Smooth muscle cell (in vitro differentiated cells): Measurements from ENCODE around the gene VPS36. TPM values are rescaled to one million over a fixed set of nuclear protein-coding genes. Genes with fewer than 3 reads are reported as not detected.

ENCODE experiments used
- DNase-seq: peaks from one replicate; lab custom pipeline; 2025; ENCODE audit not compliant: unreplicated experiment; lab: John Stamatoyannopoulos, UW
- H2AFZ ChIP-seq: fragments of 200-600 bp; sonication (generic); 2 replicates; pipeline ENCODE4 v1.6.0; 2016; ENCODE audit warnings: antibody characterized with exemption, low read depth, mild to moderate bottlenecking
- H3F3A ChIP-seq: fragments of 200-600 bp; sonication (generic); 2 replicates; pipeline ENCODE4 v1.6.0; 2017; ENCODE audit warnings: antibody characterized with exemption, low read depth
- H3K27ac ChIP-seq: fragments of 200-600 bp; sonication (generic); 2 replicates; pipeline ENCODE4 v1.5.1; 2016; ENCODE audit warnings: low read depth, mild to moderate bottlenecking
- H3K27me3 ChIP-seq: fragments of 200-600 bp; sonication (generic); 2 replicates; pipeline ENCODE4 v1.6.1; 2016; ENCODE audit warnings: low read depth, mild to moderate bottlenecking
- H3K36me3 ChIP-seq: fragments of 200-600 bp; sonication (generic); 2 replicates; pipeline ENCODE4 v1.5.1; 2016; ENCODE audit warnings: low read depth
- H3K4me1 ChIP-seq: fragments of 200-600 bp; sonication (generic); 2 replicates; pipeline ENCODE4 v1.5.1; 2016; ENCODE audit warnings: low read depth
- H3K4me2 ChIP-seq: fragments of 200-600 bp; sonication (generic); 2 replicates; pipeline ENCODE4 v1.6.0; 2016; ENCODE audit warnings: mild to moderate bottlenecking
- H3K4me3 ChIP-seq: fragments of 200-600 bp; sonication (generic); 2 replicates; pipeline ENCODE4 v1.5.1; 2016; ENCODE audit warnings: mild to moderate bottlenecking
- H3K79me2 ChIP-seq: fragments of 200-600 bp; sonication (generic); 2 replicates; pipeline ENCODE4 v1.6.0; 2016; ENCODE audit warnings: low read depth, mild to moderate bottlenecking
- H3K9ac ChIP-seq: fragments of 200-600 bp; sonication (generic); 2 replicates; pipeline ENCODE4 v1.6.0; 2016; ENCODE audit warnings: low read depth
- H3K9me3 ChIP-seq: fragments of 200-600 bp; sonication (generic); replicated peaks from 2 replicates; pipeline ENCODE4 v1.5.1; 2016; ENCODE audit warnings: low read depth
- H4K20me1 ChIP-seq: fragments of 200-600 bp; sonication (generic); 2 replicates; pipeline ENCODE4 v1.6.0; 2016; ENCODE audit warnings: low read depth
- CTCF ChIP-seq: fragments of 200-600 bp; sonication (generic); IDR thresholded peaks from 2 replicates; pipeline ENCODE4 v1.5.1; 2017; ENCODE audit warnings: borderline replicate concordance, mild to moderate bottlenecking, antibody characterized with exemption; ENCODE audit not compliant: insufficient read depth, poor library complexity, severe bottlenecking
- WGBS: methylation state at CpG from one replicate; pipeline ENCODE4 v1.1.7; 2016; ENCODE audit warnings: low lambda C conversion rate; 5-methylcytosine and 5-hydroxymethylcytosine counted together
- polyA plus RNA-seq: library from polyadenylated mRNA; unstranded; fragments of >200 nt; fragmentation: Nextera tagmentation; extraction: Ambion mirVana; gene quantifications from 2 replicates; pipeline ENCODE4 v1.2.1, GENCODE V29; 2016
- total RNA-seq: library from RNA; depleted of rRNA; stranded (reverse); fragments of >200 nt; gene quantifications from 2 replicates; pipeline ENCODE4 v1.2.3, GENCODE V29; 2014

The VPS36 gene
- total and polyA plus RNA-seq, 2 experiments from 2014 or later: 18.2 to 31.7 TPM

DNA sequence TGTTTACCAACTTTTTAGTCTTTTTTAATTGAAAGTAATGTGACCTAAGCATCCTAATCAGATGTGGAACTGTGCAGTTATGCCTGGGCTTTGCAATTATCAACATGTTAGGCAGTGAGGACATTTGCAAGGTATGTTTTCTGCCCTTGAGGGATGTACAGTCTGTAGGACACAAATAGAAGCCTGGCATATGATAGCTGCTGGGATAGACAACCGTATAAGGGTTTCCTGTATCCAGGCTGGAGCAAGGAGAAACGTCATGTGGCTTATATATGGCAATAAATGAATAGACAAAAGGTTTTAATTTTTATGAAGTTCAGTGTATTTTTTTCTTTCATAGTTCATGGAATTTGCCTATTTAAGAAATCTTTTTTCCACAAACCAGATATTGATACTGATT is 2.0 kb upstream of the VPS36 start:
- Histone ChIP-seq H3K27me3 (no peaks in the 10 kb centered on the region), H3K9ac (no peak overlapping the region), H3K9me3 (no peaks in the 10 kb centered on the region), H3K27ac (no peak overlapping the region), H2AFZ (no peak overlapping the region), H3K36me3 (no peaks in the 10 kb centered on the region), H4K20me1 (peaks cover 18% of the 10 kb centered on the region), H3K4me1 (peaks cover 31% of the 10 kb centered on the region), H3F3A (no peaks in the 10 kb centered on the region), H3K79me2 (peaks cover 36% of the 10 kb centered on the region), H3K4me3 (no peak overlapping the region), H3K4me2 (no peak overlapping the region)
- TF ChIP-seq CTCF: no peak
- DNase-seq: no peak
- 76% methylated on average over 2 of the region's 2 CpGs for WGBS

DNA sequence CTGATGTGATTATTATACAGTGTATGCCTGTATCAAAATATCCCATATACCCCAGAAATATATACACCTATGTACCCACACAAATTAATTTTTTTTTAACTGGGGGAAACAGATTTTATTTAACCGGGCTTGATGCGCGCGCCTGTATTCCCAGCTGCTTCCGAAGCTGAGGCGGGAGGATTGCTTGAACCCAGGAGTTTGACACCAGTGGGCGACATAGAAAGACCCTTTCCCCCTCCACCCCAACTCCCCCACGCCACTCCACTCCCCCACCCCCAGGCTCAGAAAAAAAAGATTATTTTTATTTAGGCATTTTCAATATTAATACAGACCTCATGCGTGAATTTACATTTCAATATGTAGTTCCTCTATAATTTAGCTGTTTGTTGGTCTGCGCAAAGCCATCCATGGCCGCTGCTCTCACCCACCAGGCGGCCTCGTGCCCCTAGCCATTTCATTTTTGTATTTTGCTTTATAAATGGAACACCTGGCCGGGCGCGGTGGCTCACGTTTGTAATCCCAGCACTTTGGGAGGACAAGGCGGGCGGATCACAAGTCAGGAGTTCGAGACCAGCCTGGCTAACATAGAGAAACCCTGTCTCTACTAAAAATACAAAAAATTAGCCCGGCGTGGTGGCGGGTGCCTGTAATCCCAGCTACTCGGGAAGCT is 836 bp upstream of the VPS36 start:
- 92% methylated on average over 24 of the region's 24 CpGs for WGBS
- H2AFZ ChIP-seq: no peak overlapping the region
- H3K9me3 ChIP-seq: no peaks in the 10 kb centered on the region

GRCh38 chr13:52450793-52451116 is 321 bp upstream of the VPS36 start:
- WGBS: 12% methylated on average over 8 of the region's 8 CpGs
- no peak for TF ChIP-seq CTCF
- no peak overlapping the region for H3K9ac ChIP-seq
- H3K4me1 ChIP-seq: peaks cover 17% of the 10 kb centered on the region
- no peak overlapping the region for H3K27ac ChIP-seq
- peak overlapping the region; percentile 90 for H3K4me3 ChIP-seq
- H4K20me1 ChIP-seq: peaks cover 25% of the 10 kb centered on the region
- H2AFZ ChIP-seq: no peak overlapping the region
- no peaks in the 10 kb centered on the region for H3K9me3 ChIP-seq
- H3K4me2 ChIP-seq: peak overlapping the region; percentile 78
- H3K79me2 ChIP-seq: peaks cover 38% of the 10 kb centered on the region
- DNase-seq: no peak
- no peaks in the 10 kb centered on the region for H3K27me3 ChIP-seq
- no peaks in the 10 kb centered on the region for H3K36me3 ChIP-seq
- H3F3A ChIP-seq: no peaks in the 10 kb centered on the region

More for the DNA sequence above, 836 bp upstream of the VPS36 start:
- H3K79me2 ChIP-seq: peaks cover 36% of the 10 kb centered on the region
- H3K4me2 ChIP-seq: peak overlapping the region; percentile 78
- no peaks in the 10 kb centered on the region for H3F3A ChIP-seq
- no peak overlapping the region for H3K27ac ChIP-seq
- no peaks in the 10 kb centered on the region for H3K27me3 ChIP-seq
- peaks cover 23% of the 10 kb centered on the region for H4K20me1 ChIP-seq
- H3K4me3 ChIP-seq: no peak overlapping the region
- H3K4me1 ChIP-seq: peaks cover 19% of the 10 kb centered on the region
- H3K9ac ChIP-seq: no peak overlapping the region
- no peak for DNase-seq
- H3K36me3 ChIP-seq: no peaks in the 10 kb centered on the region
- no peak for TF ChIP-seq CTCF
